HT1080 (cell line): Measurements from ENCODE around the gene VAC14. TPM values are rescaled to one million over a fixed set of nuclear protein-coding genes. Genes with fewer than 3 reads are reported as not detected.
"Not testable (repeated sequence)": the region's sequence is repeated elsewhere in the genome, so short reads cannot be mapped to it uniquely, and the experiment has no call there.

Experiments
- DNase-seq: peaks from one replicate; pipeline ENCODE4 v3.0.0-alpha.2; 2015; ENCODE audit warnings: low read depth
- polyA plus RNA-seq, 2 experiments: library from polyadenylated mRNA; depleted of rRNA; stranded (reverse); fragments of >200 nt; gene quantifications; 2 replicates each; pipeline ENCODE4 v1.2.3, GENCODE V29; 2015
- total RNA-seq: library from RNA; depleted of rRNA; stranded (reverse); fragments of >200 nt; shearing (Covaris generic); gene quantifications from 2 replicates; pipeline ENCODE4 v1.2.3, GENCODE V29; 2014; rRNA removed

VAC14 gene
- total RNA-seq = 70.7 and 103 TPM in 2 replicates
- polyA plus RNA-seq (2015; cell fraction: cytosol; rRNA removed) = 50.5 and 58.3 TPM in 2 replicates
- 42.9 and 48.6 TPM in 2 replicates for polyA plus RNA-seq (2015; cell fraction: nucleus; rRNA removed)

DNA sequence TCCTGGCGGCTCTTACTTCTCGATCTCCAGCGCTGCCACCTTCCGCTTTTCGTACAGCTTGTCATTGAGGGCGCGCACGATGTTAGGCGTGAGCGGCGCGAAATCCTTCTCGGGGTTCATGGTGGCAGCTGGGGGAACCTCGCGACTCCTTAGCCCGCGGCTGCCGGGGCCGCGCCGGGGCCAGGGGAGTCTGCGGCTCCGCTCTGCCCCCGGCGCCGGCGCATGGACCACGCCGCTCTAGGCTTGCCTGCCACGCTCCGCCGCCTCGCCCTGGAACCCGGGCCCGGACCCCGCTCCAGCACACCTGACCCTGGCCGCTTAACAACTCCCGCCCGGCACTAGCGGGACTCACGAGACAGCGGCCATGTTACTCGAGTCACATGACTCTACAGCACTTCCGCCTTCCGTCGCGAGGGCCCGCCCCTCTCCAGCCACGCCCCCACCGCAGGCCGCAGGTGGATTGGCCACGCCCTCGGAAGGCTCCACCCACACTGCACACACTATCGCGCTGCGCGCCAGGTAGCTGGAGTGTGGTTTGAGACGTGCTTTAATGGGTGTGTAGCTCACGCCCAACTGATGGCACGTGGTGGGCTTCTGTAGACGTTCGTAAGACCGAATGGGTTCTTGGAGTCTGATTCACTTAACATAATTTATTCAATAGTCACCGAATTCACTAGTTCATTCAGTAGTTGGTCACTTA is at the start of gene VAC14:
Gene VAC14 (minus strand): TSS at position 378 of the 700 bp plus-strand sequence. CDS start 258 bp downstream, at position 120.
- DNase-seq = peak; percentile 80

DNA sequence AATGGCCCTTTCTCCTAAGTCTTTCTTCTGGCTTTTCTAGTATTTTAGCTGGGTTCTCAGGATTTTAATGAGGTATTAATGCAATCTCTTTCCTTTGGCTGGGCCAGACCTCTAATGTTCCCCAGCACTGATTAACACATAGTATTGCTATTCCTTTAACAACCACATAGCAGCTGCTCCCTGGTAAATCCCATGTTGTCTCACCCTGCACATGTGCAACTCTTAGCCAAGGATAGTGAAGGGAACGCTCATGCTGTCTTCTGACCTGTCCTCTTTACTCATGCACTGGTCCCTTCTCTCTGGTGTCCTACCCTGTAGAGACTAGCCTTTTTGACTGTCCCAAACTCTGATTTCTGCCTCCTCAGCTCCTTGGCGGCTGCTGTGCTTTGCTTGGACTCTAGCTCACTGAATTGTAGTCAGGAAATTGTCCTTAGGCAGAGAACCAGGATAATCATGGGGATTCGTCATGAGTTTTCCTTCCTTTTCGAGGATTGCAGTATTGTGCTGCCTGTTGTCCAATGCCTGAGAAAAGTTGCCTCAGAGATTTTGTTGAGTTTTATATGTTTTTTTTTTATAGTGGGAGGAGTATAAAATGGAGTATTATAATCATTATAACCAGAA is 22.6 kb upstream of the VAC14 start:
- DNase-seq = not testable (repeated sequence)

DNA sequence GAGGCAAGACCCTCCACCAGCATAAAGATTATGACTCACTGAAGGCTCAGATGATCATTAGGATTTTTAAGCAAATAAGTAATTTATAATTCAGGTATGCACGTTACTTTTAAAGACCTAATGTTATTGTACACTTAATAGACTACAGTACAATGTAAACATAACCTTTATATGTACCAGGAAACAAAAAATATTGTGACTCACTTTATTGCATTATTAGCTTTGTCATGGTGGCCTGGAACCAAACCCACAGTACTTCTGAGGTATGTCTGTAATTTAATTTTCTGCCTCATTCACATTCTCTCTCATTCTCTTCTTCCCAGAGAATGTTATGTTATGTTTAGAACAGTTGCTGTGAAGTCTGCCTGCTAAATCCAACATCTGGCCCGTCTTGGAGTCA is 21.8 kb upstream of the VAC14 start:
- not testable (repeated sequence) for DNase-seq

DNA sequence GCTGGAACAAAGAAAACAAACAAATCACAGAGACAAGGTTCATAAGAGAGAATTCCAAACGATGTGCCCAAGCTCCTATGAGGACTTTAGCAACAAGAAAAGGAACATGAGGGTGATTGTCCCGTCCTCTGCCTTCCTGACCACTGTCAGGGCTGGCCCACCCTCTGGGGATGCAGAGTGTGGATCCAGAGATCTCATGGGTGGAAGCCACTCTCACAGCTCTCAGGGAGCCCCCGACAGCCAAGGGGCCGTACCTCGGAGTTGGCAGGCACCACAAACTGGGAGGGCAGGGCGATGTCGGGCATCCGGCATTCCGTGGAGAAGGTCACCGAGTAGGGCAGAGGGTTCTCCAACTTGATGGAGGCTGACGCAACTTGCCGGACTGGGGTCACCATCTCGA is 17.1 kb upstream of the VAC14 start:
- not testable (repeated sequence) for DNase-seq

DNA sequence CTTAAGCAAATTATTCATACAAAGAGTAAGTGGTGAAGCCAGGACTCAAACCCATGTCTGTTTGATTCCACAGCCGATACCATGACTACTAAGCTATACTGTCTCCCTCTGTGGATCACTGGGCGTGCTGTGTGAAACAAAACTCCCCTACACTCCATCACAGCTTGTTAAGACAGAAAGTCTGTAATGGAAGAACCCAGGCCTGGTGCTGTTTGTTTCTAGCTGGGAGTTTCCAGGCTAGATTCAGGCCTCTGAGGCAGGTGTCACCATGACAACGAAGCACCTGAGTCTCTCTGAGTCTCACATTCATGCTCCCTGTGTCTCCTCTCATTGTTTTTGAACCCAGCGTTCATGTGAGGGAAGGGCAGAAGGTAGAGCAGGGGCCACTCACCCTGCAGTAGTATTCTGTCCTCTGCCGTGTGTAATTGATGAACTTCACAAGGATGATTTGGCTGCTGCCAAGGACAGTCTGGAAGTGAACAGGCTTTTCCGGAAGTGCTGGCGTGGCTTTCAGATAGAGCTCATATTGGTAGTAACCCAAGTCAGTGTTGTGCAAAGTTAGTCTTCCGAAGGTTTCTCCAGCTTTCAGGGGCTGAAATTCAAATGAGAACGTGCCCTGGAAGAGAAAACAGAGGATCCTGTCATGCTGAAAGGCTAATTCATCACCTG is 8.6 kb upstream of the VAC14 start:
- no peak for DNase-seq

DNA sequence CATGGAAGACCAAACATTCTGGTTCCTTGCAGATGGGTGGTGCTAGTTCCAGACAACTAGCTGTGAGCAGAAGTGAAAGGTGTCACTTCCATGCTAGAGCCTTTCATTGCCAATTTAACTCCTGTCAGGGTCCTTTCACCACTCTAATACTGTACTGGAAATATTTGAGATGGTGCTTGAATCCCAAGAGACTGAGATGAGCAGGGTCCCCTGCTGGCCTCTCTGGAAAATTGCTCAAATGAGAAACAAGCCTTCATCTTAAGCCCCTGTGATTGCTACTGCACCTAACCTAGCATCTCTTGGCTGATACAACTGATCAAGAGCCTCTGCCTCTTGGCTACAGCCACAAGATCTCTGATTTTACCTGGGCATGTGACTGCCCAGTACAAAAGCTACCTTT is 7.4 kb upstream of the VAC14 start:
- no peak for DNase-seq

DNA sequence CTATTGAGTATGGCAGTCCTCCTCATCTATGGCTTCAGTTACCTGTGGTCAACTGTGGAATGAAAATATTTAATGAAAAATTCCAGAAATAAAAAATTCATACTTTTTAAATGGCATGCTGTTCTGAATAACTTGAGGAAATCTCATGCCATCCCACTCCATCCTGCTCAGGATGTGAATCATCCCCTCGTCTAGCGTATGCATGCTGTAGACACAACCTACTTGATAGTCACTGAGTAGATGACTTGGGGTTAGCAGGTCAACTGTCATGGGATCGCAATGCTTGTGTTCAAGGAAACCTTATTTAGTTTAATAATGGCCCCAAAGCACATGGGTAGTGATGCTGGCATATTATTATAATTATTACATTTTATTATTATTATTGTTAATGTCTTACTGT is 4.8 kb upstream of the VAC14 start:
- DNase-seq = peak; percentile 86

DNA sequence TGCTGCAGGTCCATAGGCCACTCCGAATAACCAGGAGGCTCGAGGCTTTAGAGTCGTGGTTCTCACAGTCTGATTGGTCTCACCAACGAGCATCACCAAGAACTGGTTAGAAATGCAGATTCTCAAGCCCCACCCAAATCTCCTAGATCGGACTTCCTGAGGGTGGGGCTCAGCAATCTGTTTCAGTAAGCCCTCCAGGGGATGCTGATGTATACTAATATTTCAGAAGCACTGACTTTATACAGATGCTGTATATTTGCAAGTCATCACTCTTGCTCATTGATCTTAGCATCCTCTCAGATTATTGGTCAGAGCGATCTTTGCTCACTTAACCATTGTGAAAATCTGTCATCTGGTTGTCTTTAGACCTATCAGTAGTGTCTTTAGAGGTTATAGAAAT is 4.4 kb upstream of the VAC14 start:
- peak; percentile 88 for DNase-seq

DNA sequence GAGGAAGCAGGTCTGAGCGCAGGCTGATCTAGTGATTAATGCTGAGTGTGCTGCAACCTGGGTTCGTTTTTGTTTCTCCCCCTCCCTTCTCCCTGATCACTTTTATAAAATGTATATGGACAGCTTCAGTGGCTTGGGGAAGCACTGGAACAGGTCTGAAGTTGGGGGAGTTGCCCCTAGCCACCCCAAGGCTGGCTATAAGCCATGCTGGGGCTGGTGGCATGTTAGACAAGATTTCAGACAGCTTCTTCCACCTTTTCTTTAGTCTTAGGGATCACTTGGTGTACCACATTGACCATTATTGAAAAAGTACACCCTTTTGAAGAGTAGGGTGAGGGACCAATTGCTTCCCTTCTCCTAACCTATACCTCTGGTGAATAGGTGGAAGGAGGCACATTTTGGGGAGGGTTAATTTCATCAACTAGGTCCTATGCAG is 3.8 kb upstream of the VAC14 start:
- peak; percentile 92 for DNase-seq

DNA sequence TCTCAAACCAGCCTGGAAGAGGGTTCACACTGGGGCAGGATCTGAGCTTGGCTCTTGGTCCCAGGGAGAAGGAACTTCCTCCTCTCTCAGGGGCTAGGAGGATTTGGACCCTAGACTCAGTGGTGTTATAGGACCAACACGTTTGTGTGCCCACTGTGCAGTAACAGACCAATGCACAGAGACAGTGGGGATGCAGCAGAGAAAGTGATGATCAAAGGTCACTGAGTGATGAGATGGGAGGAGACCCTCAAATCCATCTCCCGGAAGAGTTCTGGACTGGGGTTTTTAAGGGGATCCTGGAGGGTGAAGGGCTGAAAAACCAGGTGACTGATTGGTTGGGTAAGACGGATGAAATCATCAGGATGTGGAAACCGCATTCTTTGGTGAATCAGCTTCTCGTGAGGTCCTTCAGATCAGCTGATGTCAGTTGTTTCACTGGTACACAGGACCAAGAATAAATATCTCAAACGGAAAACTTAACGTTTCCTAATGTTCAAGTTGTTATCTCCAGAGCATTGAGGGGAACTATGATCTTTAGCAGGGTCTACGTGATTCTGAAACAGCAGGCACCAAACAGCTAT is 3.3 kb upstream of the VAC14 start:
- peak; percentile 96 for DNase-seq

DNA sequence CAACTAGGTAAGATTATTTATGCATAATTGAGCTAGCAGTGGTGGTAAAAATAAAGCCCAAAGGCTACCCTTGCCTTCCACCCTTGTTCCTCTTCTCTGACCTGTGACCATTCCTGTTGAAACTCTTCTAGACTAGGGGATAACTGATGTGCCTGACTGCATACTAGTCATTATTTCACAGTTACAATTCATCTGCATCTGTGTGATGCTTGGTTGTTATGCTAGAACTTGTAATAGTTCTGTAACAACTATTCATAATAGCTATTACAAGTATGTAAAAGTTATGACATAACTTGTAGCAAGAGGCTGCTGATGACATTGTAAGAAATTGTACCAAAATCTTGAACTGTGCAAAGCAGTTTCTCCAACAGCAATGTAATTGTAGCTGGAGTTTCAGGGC is 2.4 kb upstream of the VAC14 start:
- no peak for DNase-seq

DNA sequence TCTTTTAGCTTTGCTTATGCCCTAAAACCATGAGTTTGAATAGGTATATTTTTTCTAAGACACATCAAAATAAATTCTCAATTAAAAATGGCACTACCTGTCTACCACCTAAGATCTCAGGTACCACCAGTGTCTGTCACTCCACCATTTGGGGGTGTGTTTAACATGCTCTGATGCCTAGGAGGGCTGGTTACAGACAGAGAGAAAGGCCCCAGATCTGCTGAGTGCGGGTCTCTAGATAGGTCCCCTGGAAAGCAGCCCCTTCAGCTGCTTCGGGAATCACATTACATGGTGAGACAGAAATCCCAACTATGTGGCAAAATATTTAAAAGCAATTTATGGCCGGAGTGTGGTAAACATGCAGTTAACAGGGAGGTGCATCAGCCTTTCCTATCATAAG is 653 bp upstream of the VAC14 start:
- DNase-seq = no peak

DNA sequence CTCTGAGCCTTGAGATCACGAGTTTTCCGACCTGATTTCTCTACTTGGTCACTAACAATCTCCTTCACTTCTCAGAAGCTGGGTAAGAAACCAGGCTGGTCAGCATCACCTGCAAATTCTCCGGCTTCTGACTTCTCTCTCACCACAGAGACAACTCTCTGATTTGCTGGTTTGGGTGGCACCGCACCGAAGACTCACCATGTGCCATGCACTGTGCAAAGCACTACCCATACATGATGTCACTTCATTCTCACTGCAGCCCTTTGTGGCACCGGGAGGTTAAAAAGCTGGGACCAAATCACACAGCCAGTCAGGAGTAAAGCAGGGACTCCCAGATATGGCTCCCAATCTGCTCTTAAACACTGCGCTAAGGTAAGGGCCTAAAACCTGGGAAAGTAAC is 647 bp downstream of the VAC14 start:
- DNase-seq = no peak

DNA sequence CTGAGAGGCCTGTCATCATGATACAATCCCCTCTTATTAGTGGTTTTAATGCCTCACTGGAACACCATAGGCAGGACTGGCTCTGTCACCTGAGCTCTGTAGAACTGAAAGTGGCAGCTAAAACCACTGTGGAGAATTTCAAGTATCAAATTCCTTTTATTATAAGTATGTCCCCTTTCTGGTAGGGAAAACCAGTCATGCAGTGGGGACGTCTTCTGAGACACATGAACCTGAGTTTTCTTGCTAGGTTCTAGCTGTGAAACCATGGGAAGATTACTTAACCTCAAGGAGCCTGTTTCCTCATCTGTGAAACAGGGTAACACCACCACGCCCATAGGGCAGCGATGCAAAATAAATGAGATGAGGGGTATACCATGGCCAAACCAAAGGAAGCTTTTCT is 4.7 kb downstream of the VAC14 start:
- no peak for DNase-seq

DNA sequence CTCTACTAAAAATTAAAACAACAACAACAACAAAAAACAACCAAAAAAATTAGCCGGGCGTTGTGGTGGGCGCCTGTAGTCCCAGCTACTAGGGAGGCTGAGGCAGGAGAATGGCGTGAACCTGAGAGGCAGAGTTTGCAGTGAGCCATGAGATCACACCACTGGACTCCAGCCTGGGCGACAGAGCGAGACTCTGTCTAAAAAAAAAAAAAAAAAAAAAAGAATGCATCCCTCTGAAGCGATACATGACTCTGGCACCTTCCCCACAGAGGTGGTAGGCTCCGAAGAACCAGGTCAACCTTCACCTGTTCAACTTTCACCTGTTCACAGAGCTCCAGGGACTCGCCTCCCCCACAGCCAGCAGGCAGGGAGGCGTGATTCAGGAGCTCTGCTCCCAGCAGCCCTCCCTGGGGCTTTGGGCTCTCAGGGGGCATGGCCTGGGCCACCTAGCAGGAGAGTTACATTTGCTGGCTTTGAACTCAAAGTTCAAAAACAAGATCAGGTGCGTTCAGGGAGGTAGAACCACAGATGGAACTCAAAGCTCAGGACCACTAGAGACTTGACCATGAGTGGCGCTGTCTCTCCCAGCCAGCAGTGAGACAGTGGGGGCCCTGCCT is 5.6 kb downstream of the VAC14 start:
- no peak for DNase-seq

DNA sequence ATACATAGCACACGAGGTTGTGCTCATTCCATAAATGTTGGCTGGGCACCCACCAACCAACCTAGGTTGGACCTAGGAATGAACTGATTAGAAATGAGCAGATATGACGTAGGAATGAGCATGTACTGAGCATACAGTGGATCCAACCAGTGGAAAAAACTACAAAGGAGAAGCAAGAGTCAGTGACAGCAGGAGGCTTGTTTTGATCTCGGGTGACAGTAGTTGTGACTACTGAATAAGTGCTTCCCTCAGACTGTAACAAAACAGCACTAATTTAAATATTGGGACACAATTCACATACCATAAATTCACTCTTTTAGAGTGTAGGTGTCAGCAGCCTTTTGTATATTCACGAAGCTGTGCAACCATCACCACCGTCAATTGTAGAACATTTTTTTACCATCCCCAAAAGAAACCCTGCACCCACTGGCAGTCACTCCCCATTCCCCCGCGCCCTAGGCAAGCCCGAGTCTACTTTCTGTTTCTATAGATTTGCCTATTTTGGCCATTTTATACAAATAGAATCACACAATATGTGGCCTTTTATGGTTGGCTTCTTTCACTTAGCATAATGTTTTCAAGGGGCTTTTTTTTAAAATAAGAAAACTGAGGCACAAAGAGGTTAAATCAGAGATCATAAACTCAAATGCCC is 7.0 kb downstream of the VAC14 start:
- DNase-seq = no peak

DNA sequence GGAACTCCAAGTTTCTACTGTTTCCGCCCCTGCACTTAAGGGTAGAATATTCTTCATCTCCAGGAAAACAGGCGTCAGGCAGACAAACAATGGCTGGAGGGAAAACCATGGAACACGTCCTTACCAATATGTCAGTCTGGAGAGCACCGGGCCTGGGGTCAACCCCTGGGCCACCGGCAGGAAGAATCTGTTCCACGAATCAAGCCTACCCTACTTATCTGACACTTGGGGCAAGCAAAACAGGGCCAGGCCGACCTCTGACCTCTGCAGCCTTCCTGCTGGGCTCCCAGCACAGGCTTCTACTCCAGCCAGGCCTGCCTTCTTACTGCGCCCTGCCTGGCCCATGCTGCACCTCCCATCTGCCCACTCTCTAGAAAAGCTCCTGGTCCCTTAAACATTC is 10.1 kb downstream of the VAC14 start:
- no peak for DNase-seq

DNA sequence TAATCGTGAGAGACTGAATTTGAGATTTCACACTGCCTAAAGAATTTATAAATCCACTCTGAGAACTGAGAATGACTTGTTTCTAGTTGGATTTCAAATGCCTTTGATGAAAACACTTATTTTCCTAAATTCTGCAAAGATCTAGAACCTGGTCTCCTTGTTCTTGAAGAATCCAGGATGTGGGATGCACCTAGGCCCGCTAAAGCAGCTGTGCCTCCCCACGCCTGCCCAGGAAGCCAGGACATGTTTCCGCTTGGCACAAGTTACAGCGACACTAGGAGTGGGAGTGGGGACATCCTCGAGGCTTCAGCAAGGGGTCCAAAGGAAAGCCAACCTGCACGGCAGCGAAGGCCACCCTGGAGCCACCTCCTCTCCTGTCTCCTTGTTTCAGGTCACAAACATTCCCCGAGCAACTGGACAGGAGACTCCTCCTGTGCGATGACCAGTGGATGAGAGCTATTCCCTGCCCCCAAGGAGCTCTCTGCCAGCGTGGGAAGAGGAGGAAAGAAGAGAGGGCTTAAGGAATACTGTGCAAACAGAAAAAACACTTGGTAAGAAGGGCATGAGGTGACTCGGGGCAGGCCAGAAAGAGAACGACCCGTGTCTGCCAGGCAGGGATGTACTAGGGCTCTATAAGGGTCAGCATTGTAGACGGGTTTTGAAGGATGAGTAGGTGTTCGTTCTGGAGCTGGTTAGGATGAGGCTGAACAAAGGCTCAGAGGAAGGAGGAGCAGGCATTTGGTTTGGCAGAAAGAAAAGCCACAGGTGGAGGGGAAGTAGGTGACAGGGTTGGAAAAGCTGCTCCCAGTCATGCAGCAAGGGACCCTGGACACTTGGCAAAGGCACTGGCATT is 11.1 kb downstream of the VAC14 start:
- DNase-seq = no peak

DNA sequence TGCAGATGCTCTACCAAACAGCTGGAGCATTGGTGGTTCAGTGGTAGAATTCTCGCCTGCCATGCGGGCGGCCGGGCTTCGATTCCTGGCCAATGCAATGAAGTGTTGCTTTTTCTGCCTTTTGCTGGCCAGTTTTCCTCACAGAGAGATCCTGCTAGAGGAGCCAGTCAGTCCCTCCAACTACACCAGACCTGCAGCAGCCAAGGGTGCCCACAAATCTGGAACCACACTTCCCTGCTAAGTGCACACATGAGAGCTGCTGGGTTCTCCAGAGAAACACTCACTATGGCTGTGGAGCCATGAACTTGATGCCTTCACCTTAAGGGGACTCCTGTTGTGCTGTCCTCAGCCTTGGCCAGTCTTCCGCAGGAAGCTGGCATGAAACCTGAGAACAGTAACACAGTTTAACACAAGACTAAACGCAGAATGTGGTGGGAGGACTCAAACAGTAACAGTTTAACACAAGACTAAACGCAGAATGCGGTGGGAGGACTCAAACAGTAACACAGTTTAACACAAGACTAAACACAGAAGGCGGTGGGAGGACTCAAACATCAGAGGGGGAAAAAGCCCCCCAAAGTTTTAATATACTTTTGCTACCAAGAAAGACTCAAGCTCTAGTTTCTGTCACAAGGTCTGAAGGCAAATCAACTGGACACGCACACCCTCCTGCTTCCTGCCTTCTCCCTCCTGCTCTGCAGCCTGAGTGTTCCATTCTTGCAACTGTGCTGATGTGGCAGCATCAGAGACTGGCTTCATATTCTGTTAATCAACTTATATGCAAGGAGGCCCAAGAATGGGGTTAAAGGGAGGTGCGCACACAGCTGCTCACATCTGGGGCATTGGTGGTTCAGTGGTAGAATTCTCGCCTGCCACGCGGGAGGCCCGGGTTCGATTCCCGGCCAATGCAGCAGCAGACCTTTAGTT is 12.0 kb downstream of the VAC14 start:
- DNase-seq = peak; percentile 24
